ENCODE results near the gene UNC5C.

DNA sequence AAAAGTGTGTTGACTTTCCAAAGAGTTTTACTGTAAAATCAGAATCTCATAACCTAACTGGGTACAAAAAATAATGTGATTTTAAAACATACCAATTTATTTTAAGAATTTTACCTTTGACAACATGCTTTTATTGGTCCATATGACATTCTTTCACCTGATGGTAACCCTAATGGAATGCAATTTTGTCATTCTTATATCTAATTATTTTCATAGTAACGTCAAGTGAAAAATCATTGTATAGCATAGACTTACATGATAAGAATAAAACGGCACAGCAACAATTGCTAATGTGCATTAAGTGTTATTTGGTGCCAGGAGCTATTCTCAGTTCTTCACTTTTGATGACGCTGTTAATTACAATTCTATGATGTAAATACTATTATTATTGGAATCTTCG lies 13.6 kb downstream of the UNC5C start:
- TF ChIP-seq, protein P1, sequence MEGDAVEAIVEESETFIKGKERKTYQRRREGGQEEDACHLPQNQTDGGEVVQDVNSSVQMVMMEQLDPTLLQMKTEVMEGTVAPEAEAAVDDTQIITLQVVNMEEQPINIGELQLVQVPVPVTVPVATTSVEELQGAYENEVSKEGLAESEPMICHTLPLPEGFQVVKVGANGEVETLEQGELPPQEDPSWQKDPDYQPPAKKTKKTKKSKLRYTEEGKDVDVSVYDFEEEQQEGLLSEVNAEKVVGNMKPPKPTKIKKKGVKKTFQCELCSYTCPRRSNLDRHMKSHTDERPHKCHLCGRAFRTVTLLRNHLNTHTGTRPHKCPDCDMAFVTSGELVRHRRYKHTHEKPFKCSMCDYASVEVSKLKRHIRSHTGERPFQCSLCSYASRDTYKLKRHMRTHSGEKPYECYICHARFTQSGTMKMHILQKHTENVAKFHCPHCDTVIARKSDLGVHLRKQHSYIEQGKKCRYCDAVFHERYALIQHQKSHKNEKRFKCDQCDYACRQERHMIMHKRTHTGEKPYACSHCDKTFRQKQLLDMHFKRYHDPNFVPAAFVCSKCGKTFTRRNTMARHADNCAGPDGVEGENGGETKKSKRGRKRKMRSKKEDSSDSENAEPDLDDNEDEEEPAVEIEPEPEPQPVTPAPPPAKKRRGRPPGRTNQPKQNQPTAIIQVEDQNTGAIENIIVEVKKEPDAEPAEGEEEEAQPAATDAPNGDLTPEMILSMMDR (IDR thresholded peaks at IDR 0.05) = no peak
- TF ChIP-seq POLR2A (IDR thresholded peaks at IDR 0.05) = no peak

Data from tibial nerve (tissue), 3 donors.